Ovary (tissue), 9 donors: ENCODE results near the gene VCL. TPM values are rescaled to one million over a fixed set of nuclear protein-coding genes. Genes with fewer than 3 reads are reported as not detected.

ENCODE experiments used
- DNase-seq, 5 donors: peaks; one replicate each; pipeline ENCODE4 v3.0.0-alpha.2; 2019 to 2020
- H3K27ac ChIP-seq, 2 donors: fragments of 200-600 bp; one replicate each; pipeline versions ENCODE4 v1.5.1 to v1.8.0; 2019 to 2022
- H3K27me3 ChIP-seq: fragments of 200-600 bp; one replicate; pipeline ENCODE4 v1.8.0; 2022
- H3K36me3 ChIP-seq: fragments of 200-600 bp; sonication (generic); one replicate; pipeline ENCODE4 v1.5.1; 2019
- H3K4me1 ChIP-seq: one replicate; pipeline ENCODE4 v1.8.1; 2013; ENCODE audit warnings: mild to moderate bottlenecking, moderate library complexity; ENCODE audit not compliant: insufficient read depth
- H3K4me3 ChIP-seq: fragments of 200-600 bp; sonication (generic); one replicate; pipeline ENCODE4 v1.5.1; 2017
- H3K9me3 ChIP-seq, 2 donors: fragments of 200-600 bp in 1 of 2; sonication (generic) in 1 of 2; one replicate each; pipeline versions ENCODE4 v1.5.1 to v1.8.1; 2013 to 2019; ENCODE audit warnings: mild to moderate bottlenecking in 1 of 2, moderate library complexity in 1 of 2
- EP300 ChIP-seq: sonication (generic); formaldehyde crosslinking; IDR thresholded peaks from one replicate; pipeline ENCODE4 v1.6.1; 2017; ENCODE audit warnings: antibody characterized with exemption
- POLR2A ChIP-seq: fragments of 450-650 bp; IDR thresholded peaks from one replicate; pipeline ENCODE4 v1.6.1; 2017; ENCODE audit warnings: antibody characterized with exemption, mild to moderate bottlenecking, moderate library complexity
- WGBS, 3 donors: extraction: QIAGEN DNeasy Blood & Tissue Kit in 1 of 3; methylation state at CpG; one replicate each; pipeline versions ENCODE4 v1.1.5 to v1.1.7; 2013 to 2017; 5-methylcytosine and 5-hydroxymethylcytosine counted together
- intact Hi-C, 4 donors: fragments of 100-400 bp; cut with DNase I; formaldehyde crosslinking; loops; one replicate each; pipeline versions ENCODE4 v1.11.0 to v1.15.1; 2022 to 2023
- polyA plus RNA-seq, 2 donors: library from polyadenylated mRNA; stranded (reverse); fragments of 200-250 nt in 1 of 2; fragments of 350-450 nt in 1 of 2; fragmentation: Illumina TruSeq in 1 of 2; extraction: RNeasy Lipid Tissue Mini Kit (QIAGEN cat#74804) in 1 of 2; gene quantifications; one replicate each; pipeline ENCODE4 v1.2.3, GENCODE V29; 2013 to 2014
- total RNA-seq, 7 donors: library from RNA; depleted of rRNA in 2 of 7; stranded (reverse); fragments of >200 nt in 2 of 7; fragmentation: NEBNext Ultra II Directional in 3 of 7; extraction: Animal tissue kit (Norgen Biotek cat#: 25700) in 3 of 7; gene quantifications; one replicate each; pipeline versions ENCODE4 v1.1.0 to v1.2.4, GENCODE V29; 2016 to 2023
- TF ChIP-seq, protein P1 (sequence below), 3 donors: fragments of 450-650 bp in 2 of 3; fragments of 200-600 bp in 1 of 3; IDR thresholded peaks; one replicate each; pipeline versions ENCODE4 v1.5.1 to v1.8.0; 2016 to 2022; ENCODE audit warnings: antibody characterized with exemption in 3 of 3, mild to moderate bottlenecking in 1 of 3
- donor health status: DM: no; HTN: no; CAD: no; lungs with moderate emphysema.
- donor health status: DM: no; HTN: no; CAD: no.
- donor health status: Bipolar disorder and iron deficiency.
- donor health status: DM: yes; HTN: yes; CAD: no.
- donor health status: DM: no; HTN: no; CAD: no.
- donor health status: DM: yes; HTN: yes; CAD: no.

Gene VCL
- total and polyA plus RNA-seq, 9 donors = 43.3 to 189 (median 114) TPM

DNA sequence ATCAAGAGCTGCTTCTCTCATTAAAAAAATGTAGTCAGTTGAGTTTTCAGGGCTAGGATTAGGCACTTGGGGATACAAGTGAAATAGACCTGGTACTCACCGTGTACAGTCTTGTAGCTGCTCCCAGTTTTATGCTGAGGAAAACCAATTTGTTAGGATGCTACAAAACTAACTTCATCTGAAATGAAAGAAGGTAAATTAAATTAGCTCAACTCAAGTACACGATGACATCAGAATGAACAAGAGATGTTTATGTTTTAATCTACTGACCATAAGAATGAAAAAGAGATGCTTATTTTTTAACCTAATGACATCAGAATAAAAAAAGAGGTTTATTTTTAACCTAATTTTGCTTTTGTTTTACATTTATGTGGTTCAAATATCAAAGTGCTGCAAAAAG is 79.0 kb downstream of the VCL start:
- no peaks in the 10 kb centered on the region for H3K27me3 ChIP-seq
- intact Hi-C loops = loop anchor here in 1 of 4 donors (5.0 kb wide), 1 partner anchor 190 kb away; no protein-coding TSS in a partner anchor
- no peaks in the 10 kb centered on the region for H3K36me3 ChIP-seq
- no peak overlapping the region for H3K27ac ChIP-seq
- no peak for DNase-seq
- TF ChIP-seq POLR2A = no peak
- no peak for TF ChIP-seq EP300
- TF ChIP-seq, protein P1, sequence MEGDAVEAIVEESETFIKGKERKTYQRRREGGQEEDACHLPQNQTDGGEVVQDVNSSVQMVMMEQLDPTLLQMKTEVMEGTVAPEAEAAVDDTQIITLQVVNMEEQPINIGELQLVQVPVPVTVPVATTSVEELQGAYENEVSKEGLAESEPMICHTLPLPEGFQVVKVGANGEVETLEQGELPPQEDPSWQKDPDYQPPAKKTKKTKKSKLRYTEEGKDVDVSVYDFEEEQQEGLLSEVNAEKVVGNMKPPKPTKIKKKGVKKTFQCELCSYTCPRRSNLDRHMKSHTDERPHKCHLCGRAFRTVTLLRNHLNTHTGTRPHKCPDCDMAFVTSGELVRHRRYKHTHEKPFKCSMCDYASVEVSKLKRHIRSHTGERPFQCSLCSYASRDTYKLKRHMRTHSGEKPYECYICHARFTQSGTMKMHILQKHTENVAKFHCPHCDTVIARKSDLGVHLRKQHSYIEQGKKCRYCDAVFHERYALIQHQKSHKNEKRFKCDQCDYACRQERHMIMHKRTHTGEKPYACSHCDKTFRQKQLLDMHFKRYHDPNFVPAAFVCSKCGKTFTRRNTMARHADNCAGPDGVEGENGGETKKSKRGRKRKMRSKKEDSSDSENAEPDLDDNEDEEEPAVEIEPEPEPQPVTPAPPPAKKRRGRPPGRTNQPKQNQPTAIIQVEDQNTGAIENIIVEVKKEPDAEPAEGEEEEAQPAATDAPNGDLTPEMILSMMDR (IDR thresholded peaks at IDR 0.05) = no peak
- H3K4me3 ChIP-seq = no peak overlapping the region
- peaks cover 2% of the 10 kb centered on the region for H3K4me1 ChIP-seq
- WGBS, 3 donors = 89 to 98% (median 90%) methylated on average over 2 of the region's 2 CpGs
- no peaks in the 10 kb centered on the region for H3K9me3 ChIP-seq

DNA sequence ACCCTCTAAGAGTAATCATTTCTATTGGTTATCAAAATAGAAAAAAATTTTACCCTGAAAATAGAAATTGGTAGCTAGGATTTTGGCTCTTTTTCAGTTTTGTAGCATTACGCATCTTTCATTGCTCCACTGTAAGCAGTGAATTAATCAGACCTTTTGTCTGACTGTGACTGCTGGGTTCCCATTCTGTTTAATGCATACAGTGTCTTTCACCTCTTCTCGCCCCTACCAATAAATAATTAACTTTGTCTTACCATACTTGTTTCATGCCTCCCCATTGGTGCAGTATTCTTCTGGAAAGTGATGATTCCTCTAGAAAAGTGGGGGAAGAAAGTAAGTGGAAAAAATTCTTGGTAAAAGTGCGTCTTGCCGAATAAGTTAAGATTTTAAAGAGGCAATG is 79.5 kb downstream of the VCL start:
- H3K27ac ChIP-seq = no peak overlapping the region
- TF ChIP-seq POLR2A (no peak), EP300 (no peak)
- TF ChIP-seq, protein P1 (IDR thresholded peaks at IDR 0.05) = no peak
- no peaks in the 10 kb centered on the region for H3K36me3 ChIP-seq
- intact Hi-C loops = loop anchor here in 1 of 4 donors (5.0 kb wide), 1 partner anchor 190 kb away; no protein-coding TSS in a partner anchor
- H3K9me3 ChIP-seq = no peaks in the 10 kb centered on the region
- H3K4me1 ChIP-seq = peaks cover 2% of the 10 kb centered on the region
- 94 to 98% (median 96%) methylated on average over 4 of the region's 4 CpGs for WGBS, 3 donors
- DNase-seq = no peak
- no peak overlapping the region for H3K4me3 ChIP-seq
- no peaks in the 10 kb centered on the region for H3K27me3 ChIP-seq

GRCh38 chr10:74078037-74078436 is 80.1 kb downstream of the VCL start:
- H3K4me3 ChIP-seq = no peak overlapping the region
- no peaks in the 10 kb centered on the region for H3K36me3 ChIP-seq
- no peak for TF ChIP-seq POLR2A
- TF ChIP-seq, protein P1 (IDR thresholded peaks at IDR 0.05) = no peak
- no peak for TF ChIP-seq EP300
- intact Hi-C loops = loop anchor here in 1 of 4 donors (5.0 kb wide), 1 partner anchor 191 kb away; no protein-coding TSS in a partner anchor
- H3K27ac ChIP-seq = no peak overlapping the region
- H3K27me3 ChIP-seq = no peaks in the 10 kb centered on the region
- no peaks in the 10 kb centered on the region for H3K9me3 ChIP-seq
- DNase-seq = no peak
- WGBS, 3 donors = 80 to 90% (median 87%) methylated on average over 1 of the region's 1 CpG
- H3K4me1 ChIP-seq = no peaks in the 10 kb centered on the region

GRCh38 chr10:74079028-74079935 is 81.4 kb downstream of the VCL start:
- Histone ChIP-seq H3K27me3 (no peaks in the 10 kb centered on the region), H3K27ac (no peak overlapping the region), H3K36me3 (no peaks in the 10 kb centered on the region), H3K4me1 (no peaks in the 10 kb centered on the region), H3K9me3 (no peaks in the 10 kb centered on the region), H3K4me3 (no peak overlapping the region)
- intact Hi-C loops = loop anchor here in 1 of 4 donors (5.0 kb wide), 1 partner anchor 192 kb away; no protein-coding TSS in a partner anchor
- 59 to 62% (median 60%) methylated on average over 4 of the region's 4 CpGs for WGBS, 3 donors
- TF ChIP-seq, protein P1 (IDR thresholded peaks at IDR 0.05) = no peak
- TF ChIP-seq EP300 (no peak), POLR2A (no peak)
- no peak for DNase-seq
